PC-3 (cell line): ENCODE results near the gene CIAO1. TPM values are rescaled to one million over a fixed set of nuclear protein-coding genes. Genes with fewer than 3 reads are reported as not detected.
A peak's percentile ranks its signal among the peaks of the same experiment; 100 is the strongest.
"Not testable (repeated sequence)": the region's sequence is repeated elsewhere in the genome, so short reads cannot be mapped to it uniquely, and the experiment has no call there.

ENCODE experiments used
- ATAC-seq: fragments of 200-7000 bp; cut with Tn5 transposase; 2 replicates; pipeline ENCODE4 v1.9.1; 2020; ENCODE audit warnings: mild to moderate bottlenecking, moderate library complexity
- Bru-seq: library from RNA; stranded (reverse); fragments of 400-500 nt; gene quantifications from one replicate; lab custom pipeline; 2021; lab: Mats Ljungman, UMichigan
- BruChase-seq, 2 experiments: library from RNA; stranded (reverse); fragments of 400-500 nt; gene quantifications; one replicate each; lab custom pipeline; 2021; lab: Mats Ljungman, UMichigan
- BruUV-seq: library from RNA; stranded (reverse); fragments of 400-500 nt; replicated peaks from 2 replicates; lab custom pipeline; 2021; lab: Mats Ljungman, UMichigan
- CTCF ChIA-PET: fragments of 300-600 bp; sonication (Branson Sonifier 250); formaldehyde crosslinking; loops from one replicate; lab custom pipeline; 2022; ENCODE audit warnings: antibody characterized with exemption; lab: Charles Lee
- POLR2A ChIA-PET: fragments of 300-600 bp; sonication (Branson Sonifier 250); formaldehyde crosslinking; loops from one replicate; lab custom pipeline; 2022; ENCODE audit warnings: antibody characterized with exemption; ENCODE audit not compliant: unreplicated experiment; lab: Charles Lee
- DNase-seq: peaks from one replicate; pipeline ENCODE4 v3.0.0-alpha.2; 2015
- H2AFZ ChIP-seq: fragments of 300-600 bp; sonication (generic); 2 replicates; pipeline ENCODE4 v1.6.0; 2016; ENCODE audit warnings: antibody characterized with exemption, low read length
- H3F3A ChIP-seq: fragments of 300-600 bp; sonication (generic); one replicate; pipeline ENCODE4 v1.6.0; 2017; ENCODE audit warnings: antibody characterized with exemption, low read length, control low read depth, mild to moderate bottlenecking; ENCODE audit not compliant: unreplicated experiment
- H3K27ac ChIP-seq: fragments of 300-600 bp; sonication (generic); 2 replicates; pipeline ENCODE4 v1.5.1; 2016; ENCODE audit warnings: mild to moderate bottlenecking, low read length
- H3K27me3 ChIP-seq: fragments of 300-600 bp; sonication (generic); 2 replicates; pipeline ENCODE4 v1.6.1; 2016; ENCODE audit warnings: low read length, mixed read lengths
- H3K36me3 ChIP-seq: fragments of 300-600 bp; sonication (generic); 2 replicates; pipeline ENCODE4 v1.6.1; 2016; ENCODE audit warnings: low read depth, mixed run types, low read length, mixed read lengths
- H3K4me1 ChIP-seq: fragments of 300-600 bp; sonication (generic); 2 replicates; pipeline ENCODE4 v1.5.1; 2016; ENCODE audit warnings: low read length; ENCODE audit not compliant: insufficient read depth
- H3K4me2 ChIP-seq: fragments of 300-600 bp; sonication (generic); 2 replicates; pipeline ENCODE4 v1.6.0; 2016; ENCODE audit warnings: low read length
- H3K4me3 ChIP-seq: fragments of 300-600 bp; sonication (generic); 2 replicates; pipeline ENCODE4 v1.5.1; 2016; ENCODE audit warnings: mild to moderate bottlenecking, low read length, mixed read lengths
- H3K79me2 ChIP-seq: fragments of 300-600 bp; sonication (generic); 2 replicates; pipeline ENCODE4 v1.6.1; 2017; ENCODE audit warnings: low read length, mixed read lengths
- H3K9ac ChIP-seq: fragments of 300-600 bp; sonication (generic); 2 replicates; pipeline ENCODE4 v1.6.0; 2016; ENCODE audit warnings: mild to moderate bottlenecking, low read length
- H3K9me2 ChIP-seq: fragments of 300-600 bp; sonication (generic); replicated peaks from 2 replicates; pipeline ENCODE4 v1.6.1; 2016; ENCODE audit warnings: mixed run types, low read length, mixed read lengths
- H3K9me3 ChIP-seq: fragments of 300-600 bp; sonication (generic); 2 replicates; pipeline ENCODE4 v1.6.1; 2016; ENCODE audit warnings: low read length, mixed read lengths
- H4K20me1 ChIP-seq: fragments of 300-600 bp; sonication (generic); 2 replicates; pipeline ENCODE4 v1.6.1; 2016; ENCODE audit warnings: low read length, mixed read lengths
- CTCF ChIP-seq: fragments of 300-600 bp; sonication (generic); conservative IDR thresholded peaks from 2 replicates; pipeline ENCODE4 v1.5.1; 2017; ENCODE audit warnings: antibody characterized with exemption, low read depth, mild to moderate bottlenecking, low read length
- EZH2 ChIP-seq: fragments of 300-600 bp; sonication (generic); IDR thresholded peaks from one replicate; pipeline ENCODE4 v1.6.1; 2017; ENCODE audit warnings: antibody characterized with exemption, mild to moderate bottlenecking, low read length; ENCODE audit not compliant: unreplicated experiment
- EZH2phosphoT487 ChIP-seq: fragments of 300-600 bp; sonication (generic); IDR thresholded peaks from 2 replicates; pipeline ENCODE4 v1.6.1; 2018; ENCODE audit warnings: mild to moderate bottlenecking, antibody characterized with exemption, low read length, borderline replicate concordance
- intact Hi-C: fragments of 100-400 bp; cut with micrococcal nuclease; formaldehyde crosslinking; loops from 2 replicates; pipeline ENCODE4 v1.9.0; 2023
- long read RNA-seq: library from polyadenylated mRNA; unstranded; transcript quantifications from one replicate; pipeline ENCODE4 v2.0.0, GENCODE V29; 2021; ENCODE audit not compliant: unreplicated experiment
- total RNA-seq: library from RNA; depleted of rRNA; stranded (reverse); fragments of >200 nt; gene quantifications from 2 replicates; pipeline ENCODE4 v1.2.3, GENCODE V29; 2014; rRNA removed

Gene CIAO1
- 124 and 130 TPM in 2 replicates for total RNA-seq
- percentile 93 among the genes with signal in this experiment for Bru-seq, nascent RNA
- percentile 95 among the genes with signal in this experiment for BruChase-seq, experiment 1, labeled RNA remaining after a 6-hour chase
- percentile 96 among the genes with signal in this experiment for BruChase-seq, experiment 2, labeled RNA remaining after a 2-hour chase
- long read RNA-seq, transcript CIAO1-203 (7 exons, 1,533 nt): major isoform, 316 of 427 reads
- long read RNA-seq, partial matches to known transcripts: 68 of 427 reads
- long read RNA-seq, other reads (novel, unspliced or antisense): 43 of 427 reads

GRCh38 chr2:96265840-96266679 is at the start of gene CIAO1, which contains the start of gene TMEM127:
TSS of gene CIAO1 (plus strand) at chr2:96266225. CDS start at chr2:96266351, 126 bp downstream.
TSS of gene TMEM127 (minus strand) at chr2:96265997. CDS start at chr2:96265381, 616 bp downstream.
- TSS peak; percentile 62 for BruUV-seq
- ChIA-PET CTCF (no interaction called here), POLR2A (no interaction called here)
- Histone ChIP-seq H2AFZ (peak within 1 kb of the TSS; percentile 91), H3K36me3 (peaks cover 27% of the 10 kb centered on the region), H3K9me2 (no peaks in the 10 kb centered on the region), H3K4me2 (peak within 1 kb of the TSS; percentile 97), H3K4me1 (peaks cover 26% of the 10 kb centered on the region), H3K4me3 (peak within 1 kb of the TSS; percentile 100), H3F3A (no peaks in the 10 kb centered on the region), H3K79me2 (peaks cover 66% of the 10 kb centered on the region), H3K9me3 (no peaks in the 10 kb centered on the region), H3K27me3 (no peaks in the 10 kb centered on the region), H3K9ac (peak within 1 kb of the TSS; percentile 94), H3K27ac (peak within 1 kb of the TSS; percentile 18), H4K20me1 (peaks cover 15% of the 10 kb centered on the region; the same call in 1 of the 2 replicates)
- intact Hi-C loops: loop anchor here (2.0 to 10.0 kb wide), 2 partner anchors 127 to 271 kb away; partner anchors contain the start of genes ANKRD36C and ASTL
- DNase-seq: peak; percentile 98
- ATAC-seq: peak; percentile 94
- no peak for TF ChIP-seq EZH2phosphoT487
- peak; percentile 20; the same call in 1 of the 2 replicates for TF ChIP-seq CTCF

- no peak overlapping the region for H3K4me2 ChIP-seq
- no peaks in the 10 kb centered on the region for H3K36me3 ChIP-seq
- CTCF ChIA-PET: interaction anchor here (0.6 kb wide), 1 partner anchor 49 kb away, joined by 17 read pairs; no protein-coding TSS in a partner anchor
- no TSS peak for BruUV-seq
- H3K9ac ChIP-seq: no peak overlapping the region
- no peak overlapping the region for H3K4me3 ChIP-seq
- TF ChIP-seq EZH2: no peak
- TF ChIP-seq EZH2phosphoT487: no peak
- no peak for TF ChIP-seq CTCF
- no peaks in the 10 kb centered on the region for H3K9me3 ChIP-seq
- no peaks in the 10 kb centered on the region for H3K79me2 ChIP-seq
- POLR2A ChIA-PET: no interaction called here
- no peaks in the 10 kb centered on the region for H4K20me1 ChIP-seq
- no peak overlapping the region for H3K27ac ChIP-seq
- DNase-seq: no peak
- no peak overlapping the region for H2AFZ ChIP-seq
- ATAC-seq: no peak
- H3K9me2 ChIP-seq: no peaks in the 10 kb centered on the region
- H3K4me1 ChIP-seq: no peaks in the 10 kb centered on the region
- H3K27me3 ChIP-seq: no peaks in the 10 kb centered on the region
- intact Hi-C loops: no loop called here
- no peaks in the 10 kb centered on the region for H3F3A ChIP-seq
Measured at GRCh38 chr2:96218508-96219131, 47.4 kb upstream of the CIAO1 start.

GRCh38 chr2:96219959-96220358 is 46.1 kb upstream of the CIAO1 start:
- H3K4me3 ChIP-seq, H3K9me2 ChIP-seq, BruUV-seq, H4K20me1 ChIP-seq, H3K4me2 ChIP-seq, H3K4me1 ChIP-seq, H2AFZ ChIP-seq, H3K79me2 ChIP-seq, intact Hi-C loops, POLR2A ChIA-PET, H3K36me3 ChIP-seq, H3K9ac ChIP-seq, H3K27me3 ChIP-seq, H3F3A ChIP-seq, H3K9me3 ChIP-seq, CTCF ChIA-PET, DNase-seq, H3K27ac ChIP-seq, ATAC-seq: not testable (repeated sequence)

GRCh38 chr2:96221106-96221505 is 44.9 kb upstream of the CIAO1 start:
- POLR2A ChIA-PET, H3K9me3 ChIP-seq, H3K36me3 ChIP-seq, H3K4me1 ChIP-seq, DNase-seq, ATAC-seq, H3K79me2 ChIP-seq, intact Hi-C loops, H3F3A ChIP-seq, H3K4me3 ChIP-seq, H3K27ac ChIP-seq, H3K4me2 ChIP-seq, CTCF ChIA-PET, H3K9ac ChIP-seq, H3K27me3 ChIP-seq, H4K20me1 ChIP-seq, H2AFZ ChIP-seq, BruUV-seq, H3K9me2 ChIP-seq: not testable (repeated sequence)
